ENCODE results near the gene MMP8.

GRCh38 chr11:102757823-102758549 is 33.2 kb upstream of the MMP8 start:
- no peak for TF ChIP-seq ZNF277 (CRISPR knock-in tag; IDR thresholded peaks at IDR 0.05; ENCODE audit: borderline replicate concordance)
- TF ChIP-seq KHSRP (IDR thresholded peaks at IDR 0.05) = no peak
- no peak for TF ChIP-seq L3MBTL2 (IDR thresholded peaks at IDR 0.05)
- TF ChIP-seq ZNF239 (CRISPR knock-in tag; IDR thresholded peaks at IDR 0.05) = no peak
- TF ChIP-seq ZNF449 (CRISPR knock-in tag; IDR thresholded peaks at IDR 0.05) = no peak
- TF ChIP-seq, protein P1, sequence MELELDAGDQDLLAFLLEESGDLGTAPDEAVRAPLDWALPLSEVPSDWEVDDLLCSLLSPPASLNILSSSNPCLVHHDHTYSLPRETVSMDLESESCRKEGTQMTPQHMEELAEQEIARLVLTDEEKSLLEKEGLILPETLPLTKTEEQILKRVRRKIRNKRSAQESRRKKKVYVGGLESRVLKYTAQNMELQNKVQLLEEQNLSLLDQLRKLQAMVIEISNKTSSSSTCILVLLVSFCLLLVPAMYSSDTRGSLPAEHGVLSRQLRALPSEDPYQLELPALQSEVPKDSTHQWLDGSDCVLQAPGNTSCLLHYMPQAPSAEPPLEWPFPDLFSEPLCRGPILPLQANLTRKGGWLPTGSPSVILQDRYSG (tag; conservative IDR thresholded peaks at IDR 0.05; ENCODE audit: low read depth) = no peak
- TF ChIP-seq, protein P2, sequence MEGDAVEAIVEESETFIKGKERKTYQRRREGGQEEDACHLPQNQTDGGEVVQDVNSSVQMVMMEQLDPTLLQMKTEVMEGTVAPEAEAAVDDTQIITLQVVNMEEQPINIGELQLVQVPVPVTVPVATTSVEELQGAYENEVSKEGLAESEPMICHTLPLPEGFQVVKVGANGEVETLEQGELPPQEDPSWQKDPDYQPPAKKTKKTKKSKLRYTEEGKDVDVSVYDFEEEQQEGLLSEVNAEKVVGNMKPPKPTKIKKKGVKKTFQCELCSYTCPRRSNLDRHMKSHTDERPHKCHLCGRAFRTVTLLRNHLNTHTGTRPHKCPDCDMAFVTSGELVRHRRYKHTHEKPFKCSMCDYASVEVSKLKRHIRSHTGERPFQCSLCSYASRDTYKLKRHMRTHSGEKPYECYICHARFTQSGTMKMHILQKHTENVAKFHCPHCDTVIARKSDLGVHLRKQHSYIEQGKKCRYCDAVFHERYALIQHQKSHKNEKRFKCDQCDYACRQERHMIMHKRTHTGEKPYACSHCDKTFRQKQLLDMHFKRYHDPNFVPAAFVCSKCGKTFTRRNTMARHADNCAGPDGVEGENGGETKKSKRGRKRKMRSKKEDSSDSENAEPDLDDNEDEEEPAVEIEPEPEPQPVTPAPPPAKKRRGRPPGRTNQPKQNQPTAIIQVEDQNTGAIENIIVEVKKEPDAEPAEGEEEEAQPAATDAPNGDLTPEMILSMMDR (IDR thresholded peaks at IDR 0.05 in 2 of 3, conservative IDR thresholded peaks at IDR 0.05 in 1 of 3; ENCODE audit: insufficient read depth in 2 of 3, low read depth in 1 of 3, low read length in 3 of 3) = no peak
- no peak for TF ChIP-seq ZBTB8A (IDR thresholded peaks at IDR 0.05; ENCODE audit: partially characterized antibody)
- TF ChIP-seq HDAC1 (IDR thresholded peaks at IDR 0.05) = no peak
- no peak for TF ChIP-seq NBN (IDR thresholded peaks at IDR 0.05; ENCODE audit: low read depth)
- no peak for TF ChIP-seq EP300 (IDR thresholded peaks at IDR 0.05; ENCODE audit: low read length)
- TF ChIP-seq POLR2AphosphoS5 (IDR thresholded peaks at IDR 0.05; ENCODE audit: control insufficient read depth, insufficient read depth, low read depth, low read length) = no peak
- TF ChIP-seq ZFP36 (IDR thresholded peaks at IDR 0.05; ENCODE audit: low read depth, low read length, partially characterized antibody) = no peak

All from K562 (cell line).